ENCODE measurements around the gene C20orf204.

DNA sequence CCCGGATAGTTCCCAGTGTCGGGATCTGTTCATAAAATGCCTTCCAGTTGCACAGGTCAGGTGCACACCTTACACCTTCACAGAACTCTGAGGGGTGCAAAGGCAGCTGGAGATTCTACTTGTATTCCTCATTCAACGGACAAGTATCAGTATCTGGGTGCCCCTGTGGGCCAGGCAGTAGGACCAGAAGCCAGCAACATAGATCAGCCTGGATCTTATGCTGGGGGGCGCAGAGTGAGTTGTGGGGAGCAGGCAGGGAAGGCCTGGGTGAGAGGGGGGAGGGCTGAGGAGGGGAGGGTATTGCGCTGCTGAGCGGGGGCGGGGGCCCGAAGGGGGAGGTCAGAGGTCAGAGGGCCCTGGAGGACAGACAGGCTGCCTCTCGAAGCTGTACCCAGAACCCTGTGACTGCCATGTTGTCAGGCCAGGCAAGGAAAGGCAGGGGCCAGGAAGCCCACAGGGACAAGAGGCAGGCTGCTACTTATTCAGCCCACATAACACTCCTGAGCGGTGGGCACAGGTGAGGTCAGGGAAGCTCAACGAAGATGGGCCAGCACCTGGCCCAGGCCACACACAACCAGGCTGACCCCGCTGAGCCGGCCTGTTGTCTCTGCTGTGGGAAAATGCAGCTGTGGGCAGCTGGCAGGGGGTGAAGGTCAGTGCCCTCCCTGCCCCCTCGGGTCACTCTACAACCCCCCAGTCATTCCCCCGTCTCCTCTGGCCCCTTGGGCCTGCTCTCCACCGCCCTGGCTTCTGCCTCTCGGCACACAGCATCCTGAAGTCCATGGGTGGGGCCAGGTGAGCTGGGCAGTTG, 45.0 kb downstream of the C20orf204 start:
- TF ChIP-seq POLR2A (IDR thresholded peaks at IDR 0.05): no peak
- TF ChIP-seq, protein P1, sequence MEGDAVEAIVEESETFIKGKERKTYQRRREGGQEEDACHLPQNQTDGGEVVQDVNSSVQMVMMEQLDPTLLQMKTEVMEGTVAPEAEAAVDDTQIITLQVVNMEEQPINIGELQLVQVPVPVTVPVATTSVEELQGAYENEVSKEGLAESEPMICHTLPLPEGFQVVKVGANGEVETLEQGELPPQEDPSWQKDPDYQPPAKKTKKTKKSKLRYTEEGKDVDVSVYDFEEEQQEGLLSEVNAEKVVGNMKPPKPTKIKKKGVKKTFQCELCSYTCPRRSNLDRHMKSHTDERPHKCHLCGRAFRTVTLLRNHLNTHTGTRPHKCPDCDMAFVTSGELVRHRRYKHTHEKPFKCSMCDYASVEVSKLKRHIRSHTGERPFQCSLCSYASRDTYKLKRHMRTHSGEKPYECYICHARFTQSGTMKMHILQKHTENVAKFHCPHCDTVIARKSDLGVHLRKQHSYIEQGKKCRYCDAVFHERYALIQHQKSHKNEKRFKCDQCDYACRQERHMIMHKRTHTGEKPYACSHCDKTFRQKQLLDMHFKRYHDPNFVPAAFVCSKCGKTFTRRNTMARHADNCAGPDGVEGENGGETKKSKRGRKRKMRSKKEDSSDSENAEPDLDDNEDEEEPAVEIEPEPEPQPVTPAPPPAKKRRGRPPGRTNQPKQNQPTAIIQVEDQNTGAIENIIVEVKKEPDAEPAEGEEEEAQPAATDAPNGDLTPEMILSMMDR (IDR thresholded peaks at IDR 0.05): no peak
